ENCODE data around the gene RGS17. TPM values are rescaled to one million over a fixed set of nuclear protein-coding genes. Genes with fewer than 3 reads are reported as not detected.
A peak's percentile ranks its signal among the peaks of the same experiment; 100 is the strongest.
"Not testable (repeated sequence)": the region's sequence is repeated elsewhere in the genome, so short reads cannot be mapped to it uniquely, and the experiment has no call there.

RGS17 gene
- total RNA-seq, 1 experiment from 2014 or later, result 0.70 TPM

DNA sequence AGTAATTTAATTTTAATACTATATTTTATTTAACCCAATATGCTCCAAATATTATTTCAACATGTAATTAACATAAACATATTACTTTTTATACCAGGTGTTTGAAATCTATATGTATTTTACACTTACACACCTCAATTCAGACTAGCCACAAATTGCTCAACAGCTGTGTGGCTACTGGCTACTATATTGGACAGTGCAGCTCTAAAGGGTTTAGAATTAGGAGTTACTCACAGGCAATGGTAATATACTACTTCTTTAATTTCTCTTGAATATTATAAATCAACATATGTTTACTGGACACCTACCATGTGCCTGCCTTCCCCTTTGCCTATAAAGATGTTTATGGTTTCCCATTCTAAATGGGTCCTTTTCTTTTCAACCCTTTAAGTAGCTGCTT lies 130.8 kb downstream of the RGS17 start:
- POLR2A ChIA-PET (ENCODE audit: unreplicated experiment), result no interaction called here
- Histone ChIP-seq H3K9me3 (ENCODE audit: insufficient read depth, low read depth) (no peaks in the 10 kb centered on the region), H2AFZ (no peak overlapping the region), H3K27ac (no peak overlapping the region), H3K27me3 (ENCODE audit: insufficient read depth, low read depth) (no peaks in the 10 kb centered on the region), H3K79me2 (ENCODE audit: low read depth) (peaks cover 69% of the 10 kb centered on the region), H3K36me3 (ENCODE audit: low read depth) (peaks cover 29% of the 10 kb centered on the region), H3K4me3 (peak overlapping the region; percentile 7; the same call in 1 of the 2 replicates), H3K4me2 (peak overlapping the region; percentile 99), H4K20me1 (ENCODE audit: insufficient read depth) (peaks cover 9% of the 10 kb centered on the region; the same call in 1 of the 2 replicates), H3K4me1 (replicated peaks; ENCODE audit: insufficient read depth) (peaks cover 33% of the 10 kb centered on the region), H3F3A (ENCODE audit: insufficient read depth, low read depth) (peaks cover 25% of the 10 kb centered on the region; the same call in 1 of the 2 replicates), H3K9me2 (ENCODE audit: insufficient read depth) (no peaks in the 10 kb centered on the region)
- no peak for DNase-seq
- intact Hi-C loops (cut with micrococcal nuclease; ENCODE audit: unreplicated experiment), result loop anchor here (2.0 kb wide), 1 partner anchor 15 kb away; no protein-coding TSS in a partner anchor
- CTCF ChIA-PET, result no interaction called here
- BruUV-seq (replicated peaks), result no TSS peak
- TF ChIP-seq, protein P1, sequence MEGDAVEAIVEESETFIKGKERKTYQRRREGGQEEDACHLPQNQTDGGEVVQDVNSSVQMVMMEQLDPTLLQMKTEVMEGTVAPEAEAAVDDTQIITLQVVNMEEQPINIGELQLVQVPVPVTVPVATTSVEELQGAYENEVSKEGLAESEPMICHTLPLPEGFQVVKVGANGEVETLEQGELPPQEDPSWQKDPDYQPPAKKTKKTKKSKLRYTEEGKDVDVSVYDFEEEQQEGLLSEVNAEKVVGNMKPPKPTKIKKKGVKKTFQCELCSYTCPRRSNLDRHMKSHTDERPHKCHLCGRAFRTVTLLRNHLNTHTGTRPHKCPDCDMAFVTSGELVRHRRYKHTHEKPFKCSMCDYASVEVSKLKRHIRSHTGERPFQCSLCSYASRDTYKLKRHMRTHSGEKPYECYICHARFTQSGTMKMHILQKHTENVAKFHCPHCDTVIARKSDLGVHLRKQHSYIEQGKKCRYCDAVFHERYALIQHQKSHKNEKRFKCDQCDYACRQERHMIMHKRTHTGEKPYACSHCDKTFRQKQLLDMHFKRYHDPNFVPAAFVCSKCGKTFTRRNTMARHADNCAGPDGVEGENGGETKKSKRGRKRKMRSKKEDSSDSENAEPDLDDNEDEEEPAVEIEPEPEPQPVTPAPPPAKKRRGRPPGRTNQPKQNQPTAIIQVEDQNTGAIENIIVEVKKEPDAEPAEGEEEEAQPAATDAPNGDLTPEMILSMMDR (conservative IDR thresholded peaks at IDR 0.05), result no peak
- TF ChIP-seq EZH2 (IDR thresholded peaks at IDR 0.05; ENCODE audit: low read depth), result no peak

DNA sequence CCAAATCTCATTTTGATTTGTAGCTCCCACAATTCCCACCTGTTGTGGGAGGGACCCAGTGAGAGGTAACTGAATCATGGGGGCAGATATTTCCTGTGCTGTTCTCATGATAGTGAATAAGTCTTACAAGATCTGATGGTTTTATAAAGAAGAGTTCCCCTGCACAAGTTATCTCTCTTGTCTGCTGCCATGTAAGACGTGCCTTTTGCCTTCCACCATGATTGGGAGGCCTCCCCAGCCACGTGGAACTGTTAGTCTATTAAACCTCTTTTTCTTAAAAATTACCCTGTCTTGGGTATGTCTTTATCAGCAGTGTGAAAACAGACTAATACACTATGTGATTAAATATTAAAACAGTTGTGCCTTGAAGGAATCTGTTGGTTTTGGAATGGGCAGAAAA lies 131.5 kb downstream of the RGS17 start:
- CTCF ChIA-PET; H3K4me3 ChIP-seq; intact Hi-C loops (cut with micrococcal nuclease; ENCODE audit: unreplicated experiment); H3K4me2 ChIP-seq; H4K20me1 ChIP-seq (ENCODE audit: insufficient read depth); H3K9me3 ChIP-seq (ENCODE audit: insufficient read depth, low read depth); BruUV-seq (replicated peaks); H2AFZ ChIP-seq; DNase-seq; H3K9me2 ChIP-seq (ENCODE audit: insufficient read depth); H3K27me3 ChIP-seq (ENCODE audit: insufficient read depth, low read depth); H3K27ac ChIP-seq: not testable (repeated sequence)
- Histone ChIP-seq H3F3A (ENCODE audit: insufficient read depth, low read depth) (peaks cover 25% of the 10 kb centered on the region; the same call in 1 of the 2 replicates), H3K36me3 (ENCODE audit: low read depth) (peaks cover 29% of the 10 kb centered on the region), H3K79me2 (ENCODE audit: low read depth) (peaks cover 66% of the 10 kb centered on the region), H3K4me1 (replicated peaks; ENCODE audit: insufficient read depth) (peaks cover 30% of the 10 kb centered on the region)
- POLR2A ChIA-PET (ENCODE audit: unreplicated experiment), result interaction anchor here (0.6 kb wide), 1 partner anchor 16 kb away, joined by 4 read pairs; the partner anchor contains the start of gene FBXO5

DNA sequence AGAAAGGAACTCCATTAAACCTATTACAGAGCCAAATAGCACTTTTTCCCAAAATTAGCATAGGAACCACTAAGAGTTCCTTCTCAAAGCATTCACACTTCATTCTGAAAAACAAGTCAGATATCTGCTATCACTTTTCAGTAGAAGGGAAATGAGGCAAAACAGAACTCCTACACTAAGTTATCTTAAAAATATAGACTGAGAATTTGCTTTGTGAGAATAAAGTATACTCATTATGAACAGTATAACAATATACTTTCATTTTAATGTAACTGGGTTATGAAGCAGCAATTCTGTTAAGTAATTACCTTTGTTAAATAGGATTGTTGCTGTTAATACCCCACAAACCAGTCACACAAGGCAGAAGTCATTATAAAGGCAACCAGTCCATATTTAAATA lies 137.2 kb downstream of the RGS17 start:
- intact Hi-C loops (cut with micrococcal nuclease; ENCODE audit: unreplicated experiment), result no loop called here
- BruUV-seq (replicated peaks), result no TSS peak
- no peak for TF ChIP-seq EZH2 (IDR thresholded peaks at IDR 0.05; ENCODE audit: low read depth)
- TF ChIP-seq, protein P1 (conservative IDR thresholded peaks at IDR 0.05), result no peak
- Histone ChIP-seq H3K36me3 (ENCODE audit: low read depth) (peaks cover 37% of the 10 kb centered on the region), H3K4me3 (no peak overlapping the region), H3K79me2 (ENCODE audit: low read depth) (peaks cover 38% of the 10 kb centered on the region), H3K27ac (no peak overlapping the region), H3F3A (ENCODE audit: insufficient read depth, low read depth) (peaks cover 22% of the 10 kb centered on the region; the same call in 1 of the 2 replicates), H4K20me1 (ENCODE audit: insufficient read depth) (peaks cover 8% of the 10 kb centered on the region; the same call in 1 of the 2 replicates), H3K9me2 (ENCODE audit: insufficient read depth) (no peaks in the 10 kb centered on the region), H3K4me1 (replicated peaks; ENCODE audit: insufficient read depth) (no peaks in the 10 kb centered on the region), H3K9me3 (ENCODE audit: insufficient read depth, low read depth) (no peaks in the 10 kb centered on the region), H3K27me3 (ENCODE audit: insufficient read depth, low read depth) (no peaks in the 10 kb centered on the region), H3K4me2 (no peak overlapping the region), H2AFZ (no peak overlapping the region)
- ChIA-PET CTCF (no interaction called here), POLR2A (ENCODE audit: unreplicated experiment) (no interaction called here)
- no peak for DNase-seq

DNA sequence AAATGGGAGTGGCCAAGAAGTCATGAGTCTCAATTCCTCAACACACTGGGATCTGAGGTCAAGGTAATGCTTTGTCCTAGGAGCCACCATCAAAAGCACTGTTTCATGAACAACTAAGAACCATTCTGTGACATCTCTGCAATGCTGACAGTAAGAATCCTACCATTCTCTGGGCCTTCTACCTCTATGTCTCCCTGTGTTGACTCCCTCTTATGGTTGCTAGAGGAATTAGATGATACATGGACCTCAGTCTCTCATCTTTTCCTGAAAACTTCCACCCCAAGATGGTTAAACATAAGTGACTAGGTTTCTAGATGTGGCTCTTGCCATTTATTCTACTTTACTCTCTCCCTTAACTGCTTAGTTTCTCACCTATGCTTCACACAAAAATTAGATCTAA lies 137.7 kb downstream of the RGS17 start:
- no peak overlapping the region for H3K4me2 ChIP-seq
- no peaks in the 10 kb centered on the region for H3K9me2 ChIP-seq (ENCODE audit: insufficient read depth)
- BruUV-seq (replicated peaks), result TSS peak; percentile 3
- H3K36me3 ChIP-seq (ENCODE audit: low read depth), result peaks cover 35% of the 10 kb centered on the region
- no peaks in the 10 kb centered on the region for H3K27me3 ChIP-seq (ENCODE audit: insufficient read depth, low read depth)
- H2AFZ ChIP-seq, result no peak overlapping the region
- TF ChIP-seq, protein P1 (conservative IDR thresholded peaks at IDR 0.05), result no peak; the same call in 1 of the 2 replicates
- TF ChIP-seq EZH2 (IDR thresholded peaks at IDR 0.05; ENCODE audit: low read depth), result no peak
- no peaks in the 10 kb centered on the region for H3K9me3 ChIP-seq (ENCODE audit: insufficient read depth, low read depth)
- ChIA-PET CTCF (no interaction called here), POLR2A (ENCODE audit: unreplicated experiment) (no interaction called here)
- peaks cover 22% of the 10 kb centered on the region; the same call in 1 of the 2 replicates for H3F3A ChIP-seq (ENCODE audit: insufficient read depth, low read depth)
- no peaks in the 10 kb centered on the region for H3K4me1 ChIP-seq (replicated peaks; ENCODE audit: insufficient read depth)
- H4K20me1 ChIP-seq (ENCODE audit: insufficient read depth), result peaks cover 8% of the 10 kb centered on the region; the same call in 1 of the 2 replicates
- DNase-seq, result no peak
- no peak overlapping the region for H3K4me3 ChIP-seq
- no peak overlapping the region for H3K27ac ChIP-seq
- intact Hi-C loops (cut with micrococcal nuclease; ENCODE audit: unreplicated experiment), result no loop called here
- peaks cover 34% of the 10 kb centered on the region for H3K79me2 ChIP-seq (ENCODE audit: low read depth)
